ENCODE data around the gene ENTPD8.

Gene ENTPD8, protein sequence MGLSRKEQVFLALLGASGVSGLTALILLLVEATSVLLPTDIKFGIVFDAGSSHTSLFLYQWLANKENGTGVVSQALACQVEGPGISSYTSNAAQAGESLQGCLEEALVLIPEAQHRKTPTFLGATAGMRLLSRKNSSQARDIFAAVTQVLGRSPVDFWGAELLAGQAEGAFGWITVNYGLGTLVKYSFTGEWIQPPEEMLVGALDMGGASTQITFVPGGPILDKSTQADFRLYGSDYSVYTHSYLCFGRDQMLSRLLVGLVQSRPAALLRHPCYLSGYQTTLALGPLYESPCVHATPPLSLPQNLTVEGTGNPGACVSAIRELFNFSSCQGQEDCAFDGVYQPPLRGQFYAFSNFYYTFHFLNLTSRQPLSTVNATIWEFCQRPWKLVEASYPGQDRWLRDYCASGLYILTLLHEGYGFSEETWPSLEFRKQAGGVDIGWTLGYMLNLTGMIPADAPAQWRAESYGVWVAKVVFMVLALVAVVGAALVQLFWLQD

DNA sequence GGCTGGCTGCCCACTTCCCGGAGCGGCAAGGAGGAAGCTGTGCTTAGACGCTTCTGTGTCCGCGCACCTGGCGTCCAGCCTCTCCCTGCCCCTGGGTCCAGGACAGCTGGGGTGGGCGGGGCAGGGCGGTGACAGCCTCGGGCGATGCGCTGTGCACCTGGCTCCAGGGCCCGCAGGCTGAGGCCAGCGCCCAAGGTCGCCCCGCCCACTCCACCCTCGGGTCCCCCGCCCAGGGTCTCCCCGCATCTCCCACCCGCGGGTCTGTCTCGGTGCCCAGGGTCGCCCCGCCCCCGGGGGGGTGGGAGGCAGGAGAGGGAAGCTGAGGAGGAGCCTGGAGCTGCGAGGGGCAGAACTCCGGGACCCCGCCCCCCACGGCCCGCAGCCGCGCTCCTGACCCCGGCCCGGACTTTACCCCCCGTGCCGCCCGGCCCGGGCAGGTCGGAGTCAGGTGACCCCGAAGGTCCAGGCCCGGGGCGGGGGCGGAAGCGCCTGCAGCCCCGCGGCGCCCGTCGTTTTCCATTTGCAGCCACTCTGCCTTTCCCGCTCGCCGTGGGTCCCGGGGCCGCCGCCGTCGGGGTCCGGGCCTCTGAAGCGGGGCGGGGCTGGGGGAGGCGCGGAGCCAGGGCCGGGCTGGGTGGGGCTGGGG is at the start of gene ENTPD8:
TSS of gene ENTPD8 (minus strand) at position 69 of the 646 bp plus-strand sequence. CDS start 3,072 bp downstream, outside the sequence.
- peak; percentile 33 for DNase-seq (ENCODE audit: low spot score)

DNA sequence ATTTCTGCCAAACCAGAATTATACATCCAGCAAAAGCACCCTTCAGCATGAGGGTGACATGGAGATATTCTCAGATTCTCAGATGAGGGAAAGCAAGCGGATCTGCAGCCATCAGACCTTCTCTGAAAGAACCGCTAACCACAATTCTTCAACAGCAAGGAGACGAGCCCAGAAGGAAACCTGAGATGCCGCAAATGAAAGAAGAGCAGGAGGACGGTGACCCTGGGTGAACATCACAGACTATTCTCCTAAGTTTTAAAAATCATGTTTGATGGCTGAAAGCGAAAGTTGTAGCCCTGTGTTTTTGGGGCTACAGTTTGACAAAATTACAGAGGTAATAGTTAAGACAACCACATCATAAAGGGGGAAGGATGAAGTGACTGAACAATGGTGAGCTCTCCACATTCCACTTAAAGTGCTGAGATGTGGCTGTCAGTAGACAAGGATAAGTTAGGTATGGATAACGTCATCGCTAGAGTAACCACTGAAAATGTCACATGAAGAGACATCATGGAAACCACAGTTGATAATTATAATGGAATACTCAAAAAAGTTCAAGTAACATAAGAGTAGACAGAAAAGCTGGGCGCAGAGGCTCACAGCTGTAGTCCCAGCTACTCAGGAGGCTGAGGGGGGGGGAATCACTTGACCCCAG is 49.5 kb upstream of the ENTPD8 start:
- no peak for DNase-seq (ENCODE audit: low spot score)

DNA sequence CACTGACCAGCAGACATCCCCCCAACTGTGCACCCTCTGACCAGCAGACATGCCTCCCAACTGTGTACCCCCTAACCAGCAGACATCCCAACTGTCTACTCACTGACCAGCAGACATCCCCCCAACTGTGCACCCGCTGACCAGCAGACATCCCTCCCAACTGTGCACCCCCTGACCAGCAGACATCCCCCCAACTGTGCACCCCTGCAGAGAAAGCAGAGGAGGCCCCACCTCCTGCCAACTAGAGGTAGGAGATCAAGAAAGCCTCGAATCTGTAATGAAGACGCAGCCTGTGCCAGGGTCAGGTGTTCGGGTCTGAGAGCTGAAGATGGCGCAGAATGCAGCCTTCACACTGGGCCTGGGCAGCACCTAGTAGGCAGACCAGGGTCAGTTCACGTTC is 47.7 kb upstream of the ENTPD8 start:
- DNase-seq (ENCODE audit: low spot score): no peak

DNA sequence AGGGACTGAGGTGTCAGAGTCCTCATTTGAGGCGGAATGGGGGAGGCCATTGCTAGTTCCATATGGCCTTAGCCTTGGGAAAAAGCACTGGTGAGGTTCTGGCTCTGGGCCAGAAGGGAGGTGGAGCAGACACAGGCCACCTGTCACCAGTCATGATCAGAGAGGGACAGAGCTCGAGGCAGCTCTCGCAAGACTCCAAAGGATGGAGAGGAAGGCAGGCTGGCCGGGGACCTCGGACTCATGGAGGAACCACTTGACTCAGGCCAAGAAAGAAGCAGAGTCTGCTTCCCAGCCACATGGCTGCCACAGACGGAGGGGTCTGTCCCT is 47.1 kb upstream of the ENTPD8 start:
- no peak for DNase-seq (ENCODE audit: low spot score)

DNA sequence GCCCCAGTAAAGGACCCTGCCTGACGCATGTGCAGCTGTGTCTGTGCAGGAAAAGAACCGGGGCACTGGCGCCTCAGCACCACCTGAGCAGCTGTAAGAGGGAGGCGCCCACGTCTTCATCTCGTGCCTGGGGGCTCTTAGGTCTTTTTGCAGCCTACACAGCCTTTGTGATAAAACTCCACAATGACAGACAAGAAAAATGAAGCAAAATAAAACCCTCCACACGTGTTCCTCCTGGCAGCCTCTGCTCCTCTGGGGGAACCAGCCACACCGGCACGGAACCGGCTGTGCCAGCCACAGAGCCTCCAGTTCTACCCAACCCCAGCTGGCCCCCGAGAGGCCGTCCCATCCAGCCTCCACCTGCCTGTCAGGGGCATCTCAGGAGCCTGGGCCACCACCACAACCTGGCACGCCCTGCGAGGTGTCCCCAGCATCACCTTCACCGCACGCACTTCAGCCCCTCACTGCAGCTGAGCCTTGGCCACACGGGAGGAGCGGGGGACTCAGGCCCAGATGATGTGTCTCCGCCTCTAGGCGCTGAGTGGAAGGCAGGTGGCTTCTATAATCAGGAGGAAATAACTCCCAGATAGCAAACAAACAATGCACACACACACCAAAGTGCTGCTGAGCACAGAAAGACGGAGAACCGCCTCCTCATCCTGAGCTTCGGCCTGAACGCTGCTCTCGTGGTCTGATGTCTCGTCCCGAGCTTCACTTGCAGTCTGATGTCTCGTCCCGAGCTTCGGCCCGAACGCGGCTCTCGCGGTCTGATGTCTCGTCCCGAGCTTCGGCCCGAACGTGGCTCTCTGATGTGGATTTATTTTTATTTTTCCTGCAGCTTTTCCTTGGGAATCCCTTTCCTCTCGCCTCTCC is 46.5 kb upstream of the ENTPD8 start:
- DNase-seq (ENCODE audit: low spot score): no peak

DNA sequence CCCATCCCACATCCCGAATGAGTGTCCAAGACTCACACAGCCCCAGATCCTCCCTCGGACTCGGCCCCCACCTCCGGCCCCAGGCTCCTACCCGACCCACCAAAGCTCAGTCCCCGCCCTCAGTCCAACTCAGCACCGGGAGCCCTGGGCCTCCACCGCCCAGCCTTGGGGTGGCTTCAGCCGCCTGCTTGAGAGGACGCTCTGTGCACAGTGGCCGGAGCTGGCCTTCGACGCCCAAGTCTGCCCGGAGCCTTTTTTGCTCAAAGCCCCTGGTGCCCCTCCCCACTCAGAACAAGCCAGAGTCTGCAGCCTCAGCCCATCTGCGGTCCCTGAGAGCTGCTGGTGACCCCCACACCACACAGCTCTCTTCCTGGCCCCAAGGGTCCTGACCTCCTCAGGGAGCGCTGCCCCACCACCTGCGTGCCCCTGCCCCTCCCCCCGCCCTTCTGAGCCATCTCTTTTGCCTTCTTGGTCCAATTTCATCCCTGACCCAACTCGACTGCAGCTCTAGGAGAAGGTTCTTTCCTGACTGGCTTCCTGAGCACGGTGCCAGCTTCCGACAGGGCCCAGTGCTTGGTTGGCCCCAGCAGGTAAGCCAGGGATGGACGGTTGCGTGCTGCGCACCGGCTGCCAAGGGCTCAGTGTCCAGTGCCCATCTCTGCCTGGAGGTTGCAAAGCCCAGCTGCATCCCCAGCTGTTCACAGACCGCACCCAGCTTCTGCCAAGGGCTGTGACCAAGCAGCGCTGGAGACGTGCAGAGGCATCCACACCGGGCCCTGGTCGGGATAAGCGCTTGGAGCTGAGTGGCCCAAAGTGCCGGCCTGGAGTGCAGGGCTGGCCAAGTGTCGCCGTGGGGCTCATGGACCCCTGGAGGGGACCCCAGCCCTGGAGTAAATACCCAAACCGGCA is 45.6 kb upstream of the ENTPD8 start:
- no peak for DNase-seq (ENCODE audit: low spot score)

DNA sequence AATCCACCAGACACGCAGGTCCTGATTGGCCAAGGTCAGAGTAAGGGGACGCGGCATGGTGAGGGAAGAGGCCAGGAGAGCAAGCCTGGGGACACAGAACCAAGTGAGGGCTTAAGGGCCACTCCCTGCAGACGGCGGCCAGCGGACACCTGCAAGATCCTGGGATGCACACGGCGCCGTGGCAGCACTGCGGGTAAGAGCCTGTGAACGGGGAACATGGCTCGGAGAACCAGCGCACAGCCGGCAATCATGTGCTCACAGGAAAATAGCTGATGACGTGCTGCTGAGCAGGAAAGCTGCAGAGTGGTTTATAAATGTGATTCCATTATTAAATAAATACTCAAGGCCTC is 45.0 kb upstream of the ENTPD8 start:
- DNase-seq (ENCODE audit: low spot score): no peak

DNA sequence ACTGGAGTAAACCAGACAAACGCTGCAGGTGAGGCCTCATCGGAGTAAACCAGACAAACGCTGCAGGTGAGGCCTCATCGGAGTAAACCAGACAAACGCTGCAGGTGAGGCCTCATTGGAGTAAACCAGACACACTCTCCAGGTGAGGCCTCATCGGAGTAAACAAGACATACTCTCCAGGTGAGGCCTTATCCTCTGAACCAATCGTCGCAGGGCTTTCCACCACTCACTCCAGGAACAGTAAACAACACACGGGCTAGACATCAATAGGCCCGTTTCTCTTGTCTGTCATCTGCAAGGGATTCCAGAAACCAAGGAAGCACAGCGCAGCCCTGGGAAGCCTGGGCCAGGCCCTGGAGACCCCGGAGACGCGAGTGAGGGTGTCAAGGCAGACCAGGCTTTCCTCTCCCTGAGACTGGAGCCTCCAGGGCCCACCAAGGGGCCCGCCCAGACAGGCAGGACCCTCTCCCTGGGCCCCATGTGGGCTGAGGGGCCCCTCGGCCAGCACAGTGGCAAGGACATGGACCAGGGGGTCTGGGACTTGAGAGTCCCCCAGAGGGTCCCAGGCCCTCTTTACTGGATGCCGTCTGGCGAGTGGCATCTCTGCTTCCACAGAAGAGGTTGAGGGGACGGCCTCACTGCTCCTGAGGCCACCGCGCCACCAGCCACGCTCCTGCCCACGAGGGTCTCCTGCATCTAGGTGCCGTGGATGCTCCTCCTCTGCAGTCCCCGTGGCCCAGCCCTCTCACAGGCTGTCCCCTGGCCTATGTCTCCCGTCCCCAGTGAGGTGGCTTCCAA is 44.4 kb upstream of the ENTPD8 start:
- no peak for DNase-seq (ENCODE audit: low spot score)

DNA sequence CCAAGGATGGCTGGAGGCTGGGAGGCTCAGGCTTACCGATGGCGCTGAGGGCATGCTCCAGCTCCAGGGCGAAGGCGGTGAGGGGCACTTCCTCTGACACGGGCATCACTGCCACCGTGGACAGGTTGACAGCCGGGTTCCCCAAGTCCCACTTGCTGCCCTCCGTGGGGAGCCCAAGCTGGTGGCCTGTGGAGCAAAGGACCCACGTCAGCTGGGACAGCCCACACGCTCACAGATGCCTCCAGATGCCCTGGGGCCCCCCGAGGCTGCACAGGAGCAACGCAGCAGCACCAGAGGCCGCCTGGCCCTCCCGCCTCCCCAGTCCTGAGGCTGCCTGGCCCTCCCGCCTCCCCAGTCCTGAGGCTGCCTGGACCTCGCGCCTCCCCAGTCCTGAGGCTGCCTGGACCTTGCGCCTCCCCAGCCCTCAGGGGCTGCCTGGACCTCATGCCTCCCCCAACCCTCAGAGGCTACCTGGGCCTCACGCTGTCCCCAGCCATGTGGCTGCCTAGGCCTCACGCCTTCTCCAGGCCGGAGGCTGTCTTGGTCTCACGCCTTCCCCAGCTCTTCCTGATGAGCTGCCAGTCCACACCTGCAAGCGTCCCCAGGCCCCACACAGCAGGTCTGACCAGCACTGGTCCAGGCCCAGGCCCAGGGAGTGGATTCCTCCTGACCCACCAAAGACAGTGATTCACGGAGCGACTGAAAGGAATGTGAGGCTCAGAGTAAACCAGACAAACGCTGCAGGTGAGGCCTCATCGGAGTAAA is 43.6 kb upstream of the ENTPD8 start:
- no peak for DNase-seq (ENCODE audit: low spot score)

DNA sequence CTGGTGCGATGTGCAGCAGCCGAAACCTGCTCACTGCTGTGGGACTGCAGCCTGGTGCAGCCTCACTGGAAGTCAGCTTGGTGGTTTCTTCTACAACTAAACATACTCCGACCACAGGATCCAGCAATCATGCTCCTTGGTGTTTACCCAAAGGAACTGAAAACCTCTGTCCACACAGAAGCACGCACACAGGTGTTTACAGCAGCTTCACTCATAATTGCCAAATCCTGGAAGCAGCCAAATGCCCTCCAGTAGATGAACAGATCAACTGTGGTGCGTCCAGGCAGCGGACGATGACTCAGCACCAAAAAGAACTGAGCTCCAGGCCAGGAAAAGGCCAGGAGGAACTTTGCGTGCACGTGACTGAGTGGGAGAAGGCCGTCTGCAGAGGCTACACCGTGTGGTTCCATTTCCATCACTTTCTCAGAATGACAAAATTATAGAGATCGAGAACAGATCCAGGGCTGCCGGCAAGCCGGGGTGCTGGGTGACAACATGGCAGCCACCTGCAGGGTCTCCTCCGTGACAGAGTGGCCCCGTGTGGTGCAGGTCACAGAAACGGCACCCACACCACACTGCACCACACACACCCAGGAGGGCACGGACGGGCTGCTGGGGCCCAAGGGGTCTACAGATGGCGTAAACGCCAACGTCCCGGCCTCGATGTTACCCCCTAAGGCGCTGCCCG is 41.1 kb upstream of the ENTPD8 start:
- DNase-seq (ENCODE audit: low spot score): no peak

DNA sequence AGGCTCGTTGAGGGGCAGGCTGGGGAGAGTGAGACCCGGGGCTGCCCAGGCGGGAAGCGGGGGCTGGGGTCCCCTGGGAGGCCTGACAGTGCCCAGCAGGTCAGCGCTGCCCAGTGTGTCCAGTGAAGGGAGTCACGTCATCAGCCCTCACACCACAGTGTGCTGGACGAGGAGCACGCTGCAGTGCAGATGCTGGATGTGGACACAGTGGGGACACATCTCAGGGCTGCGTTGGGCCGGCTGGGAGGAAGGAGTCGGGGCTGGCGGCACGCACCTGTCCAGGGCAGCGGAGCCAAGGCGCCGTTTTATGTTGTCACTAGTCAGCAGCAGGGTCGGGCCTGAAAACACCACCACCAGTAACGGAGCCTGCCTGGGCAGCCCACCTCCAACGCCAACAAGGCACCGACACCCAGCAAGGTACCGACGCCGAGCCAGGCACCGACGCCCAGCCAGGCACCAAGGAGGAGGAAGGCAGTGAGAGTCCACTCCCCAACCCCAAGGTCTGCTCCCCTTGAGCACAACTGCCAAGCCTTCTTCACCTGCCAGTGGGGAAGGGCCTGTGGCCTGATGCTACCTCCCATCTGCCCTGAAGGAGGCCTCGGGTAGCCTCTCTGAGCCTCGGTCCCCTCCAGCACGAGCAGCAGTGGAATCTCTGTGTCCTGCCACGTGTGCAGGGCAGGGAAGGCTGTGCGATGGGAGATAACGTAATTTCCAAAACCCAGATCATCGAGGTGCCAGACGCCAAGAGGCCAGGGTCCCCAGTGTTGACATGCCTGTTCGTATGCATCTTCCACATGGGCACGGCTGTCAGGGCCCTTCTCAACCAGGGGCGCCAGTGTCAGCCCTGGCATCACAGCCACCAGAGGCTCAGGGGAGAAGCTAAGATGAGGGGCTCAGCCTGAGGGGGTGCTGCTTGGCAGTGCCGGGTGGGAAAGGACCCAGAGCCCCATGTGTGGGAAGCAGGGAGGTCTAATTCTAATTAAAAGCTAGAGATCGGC is 39.8 kb upstream of the ENTPD8 start:
- DNase-seq (ENCODE audit: low spot score): no peak

DNA sequence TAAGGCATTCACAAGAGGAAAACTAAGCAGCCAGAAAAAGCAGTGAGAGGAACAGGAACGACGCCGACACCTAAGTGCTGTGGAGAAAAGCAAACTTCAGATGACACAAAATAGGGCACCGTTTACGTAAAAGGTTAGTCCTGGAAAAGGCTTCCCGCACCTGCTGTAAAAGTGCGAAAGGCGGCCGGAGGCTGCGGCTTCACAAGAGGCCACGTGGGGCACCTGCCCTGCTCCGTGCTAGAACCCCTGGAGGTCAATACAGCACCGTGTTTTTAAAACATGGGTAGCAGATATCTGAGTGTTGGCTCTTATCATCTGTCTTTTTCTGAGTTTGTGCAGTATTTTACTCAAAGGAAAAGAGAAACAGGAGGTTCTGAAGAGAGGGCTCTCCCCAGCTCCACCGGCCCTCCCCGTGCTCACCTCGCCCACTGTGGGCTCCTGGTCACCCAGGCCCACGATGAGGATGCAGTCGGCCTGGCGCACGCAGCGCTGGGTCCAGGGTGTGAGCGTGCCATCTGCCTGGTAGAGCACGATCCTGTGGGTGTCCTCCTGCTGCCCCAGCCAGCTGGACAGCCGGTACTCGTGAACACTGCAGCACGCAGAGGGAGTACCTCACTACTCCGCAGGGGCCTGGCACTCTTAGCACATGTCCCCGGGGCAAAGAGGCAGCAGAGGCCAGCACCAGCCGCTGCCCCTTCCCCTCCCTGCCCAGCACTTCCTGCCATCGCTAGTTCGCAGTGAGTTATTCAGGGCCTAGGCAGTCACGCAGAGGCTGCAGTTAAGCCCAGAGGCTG is 38.9 kb upstream of the ENTPD8 start:
- DNase-seq (ENCODE audit: low spot score): no peak

DNA sequence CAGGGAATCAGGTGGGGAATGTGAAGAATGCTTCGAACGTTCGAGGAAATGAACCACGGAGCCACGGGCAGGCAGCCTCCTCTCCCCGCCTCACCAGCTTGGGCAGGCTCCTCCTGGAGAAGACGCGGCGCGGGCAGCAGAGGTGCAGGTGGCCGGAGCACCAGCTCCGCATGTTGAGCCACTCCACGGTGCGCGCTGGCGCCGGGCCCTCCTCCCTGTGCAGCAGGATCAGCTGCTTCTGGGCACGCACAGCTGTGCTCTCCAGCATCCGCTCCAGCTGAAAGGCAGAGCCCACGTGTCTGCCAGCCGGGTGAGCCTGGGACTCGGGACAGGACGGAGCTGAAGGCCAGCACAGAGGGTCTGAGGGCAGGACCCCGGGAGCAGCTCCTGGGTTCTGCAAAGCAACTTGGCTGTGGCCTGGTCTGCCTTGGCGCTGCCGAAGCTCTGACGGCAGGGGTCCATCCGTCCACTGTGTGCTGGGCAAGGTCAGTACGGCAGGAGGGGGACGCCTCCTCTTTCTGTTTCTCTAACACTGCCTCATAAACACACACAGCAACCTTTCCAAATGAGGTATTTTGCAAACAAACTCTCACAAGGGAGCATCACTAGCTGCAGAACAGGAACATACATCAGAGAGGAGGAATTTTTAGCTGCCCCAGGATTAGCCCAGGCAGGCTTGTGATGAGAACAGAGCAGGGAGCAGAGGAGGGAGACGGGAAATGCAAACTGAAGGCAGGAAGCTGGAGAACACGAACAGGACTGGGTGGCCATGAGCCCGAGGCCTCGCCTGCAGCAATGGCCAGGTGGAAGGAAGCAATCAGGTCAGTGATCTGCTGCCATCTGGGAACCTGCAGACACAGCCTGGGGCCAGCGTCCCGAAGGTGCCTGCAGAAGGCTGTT is 38.1 kb upstream of the ENTPD8 start:
- DNase-seq (ENCODE audit: low spot score): no peak

DNA sequence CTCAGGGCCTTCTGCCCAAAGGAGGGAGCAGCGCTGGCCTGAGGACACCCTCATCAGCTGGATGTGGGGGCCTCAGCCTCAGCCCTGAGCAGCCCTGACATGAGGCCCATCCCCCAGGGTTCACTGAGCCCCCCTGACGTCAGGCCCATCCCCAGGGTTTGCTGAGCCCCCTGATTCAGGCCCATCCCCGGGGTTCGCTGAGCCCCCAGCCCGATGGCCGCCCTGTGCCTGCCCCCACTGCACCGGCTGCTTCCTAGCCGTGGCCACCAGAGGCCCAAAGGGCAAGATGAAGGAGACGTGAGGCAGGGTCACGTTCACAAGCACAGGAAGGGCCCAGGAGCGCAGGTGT is 37.4 kb upstream of the ENTPD8 start:
- no peak for DNase-seq (ENCODE audit: low spot score)

DNA sequence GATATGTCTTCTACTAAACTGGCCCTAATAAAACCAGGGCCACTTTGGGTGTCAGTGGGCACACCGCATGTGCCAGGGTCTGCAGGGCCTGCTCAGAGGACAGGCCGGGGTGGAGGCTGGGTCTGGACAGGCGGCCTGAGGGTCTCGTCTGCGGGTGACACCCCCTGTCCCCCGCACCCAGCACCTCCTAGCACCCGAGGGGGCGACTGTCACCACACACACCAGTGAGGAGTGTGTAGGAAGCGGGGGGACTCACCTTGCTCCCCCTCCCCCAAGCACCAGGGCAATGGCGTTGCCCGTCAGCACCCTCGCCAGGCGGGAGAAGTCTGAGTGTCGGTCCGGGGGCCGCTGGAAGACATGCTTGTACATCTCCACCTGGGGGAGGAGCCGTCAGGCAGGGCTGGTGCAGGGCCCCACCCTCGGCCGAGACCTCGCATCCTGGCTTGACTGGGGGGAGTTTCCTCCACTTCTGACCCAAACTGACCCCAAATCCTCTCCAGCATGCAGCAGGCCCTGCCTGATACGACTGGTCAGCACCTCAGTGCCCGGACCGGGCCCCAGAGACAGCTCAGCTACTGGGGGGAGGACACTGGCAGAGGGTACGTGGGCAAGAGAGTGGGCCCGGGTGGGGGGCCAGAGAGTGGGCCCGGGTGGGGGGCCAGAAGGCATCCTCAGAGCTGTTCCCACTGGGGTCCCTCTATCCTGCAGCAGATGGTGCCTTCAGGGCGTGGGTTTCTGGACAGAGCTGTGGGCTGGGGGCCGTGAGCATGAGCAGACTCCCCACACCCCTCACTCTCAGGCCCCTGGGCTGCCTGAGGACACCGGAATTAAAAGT is 36.8 kb upstream of the ENTPD8 start:
- DNase-seq (ENCODE audit: low spot score): no peak
